ENCODE data around the gene DDO. TPM values are rescaled to one million over a fixed set of nuclear protein-coding genes. Genes with fewer than 3 reads are reported as not detected.

The DDO gene
- total and polyA plus RNA-seq, 4 donors = 0.79 to 3.1 (median 2.0) TPM

DNA sequence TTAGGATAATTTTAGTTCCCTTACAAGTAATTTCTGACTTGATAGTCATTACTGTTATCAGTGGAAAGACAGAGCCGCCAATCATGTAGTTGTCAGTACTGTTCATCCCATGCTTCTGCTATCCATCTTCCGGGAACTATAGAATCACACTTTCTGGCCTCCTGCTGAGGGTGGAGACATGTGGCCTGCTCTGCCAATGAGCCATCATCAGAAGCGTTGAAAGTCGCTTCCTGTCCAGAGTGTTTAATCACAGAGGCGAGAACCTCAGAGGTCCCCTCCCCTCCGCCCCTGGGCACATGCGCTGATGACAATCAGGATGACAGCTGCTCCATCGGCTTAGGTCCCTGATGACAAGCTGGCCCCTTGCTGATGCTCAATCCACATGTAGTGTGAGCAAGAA lies 3.0 kb downstream of the DDO start:
- TF ChIP-seq, protein P1, sequence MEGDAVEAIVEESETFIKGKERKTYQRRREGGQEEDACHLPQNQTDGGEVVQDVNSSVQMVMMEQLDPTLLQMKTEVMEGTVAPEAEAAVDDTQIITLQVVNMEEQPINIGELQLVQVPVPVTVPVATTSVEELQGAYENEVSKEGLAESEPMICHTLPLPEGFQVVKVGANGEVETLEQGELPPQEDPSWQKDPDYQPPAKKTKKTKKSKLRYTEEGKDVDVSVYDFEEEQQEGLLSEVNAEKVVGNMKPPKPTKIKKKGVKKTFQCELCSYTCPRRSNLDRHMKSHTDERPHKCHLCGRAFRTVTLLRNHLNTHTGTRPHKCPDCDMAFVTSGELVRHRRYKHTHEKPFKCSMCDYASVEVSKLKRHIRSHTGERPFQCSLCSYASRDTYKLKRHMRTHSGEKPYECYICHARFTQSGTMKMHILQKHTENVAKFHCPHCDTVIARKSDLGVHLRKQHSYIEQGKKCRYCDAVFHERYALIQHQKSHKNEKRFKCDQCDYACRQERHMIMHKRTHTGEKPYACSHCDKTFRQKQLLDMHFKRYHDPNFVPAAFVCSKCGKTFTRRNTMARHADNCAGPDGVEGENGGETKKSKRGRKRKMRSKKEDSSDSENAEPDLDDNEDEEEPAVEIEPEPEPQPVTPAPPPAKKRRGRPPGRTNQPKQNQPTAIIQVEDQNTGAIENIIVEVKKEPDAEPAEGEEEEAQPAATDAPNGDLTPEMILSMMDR (IDR thresholded peaks at IDR 0.05; ENCODE audit: control extremely low read depth, extremely low read depth) = no peak
- Histone ChIP-seq H3K4me1 (ENCODE audit: control insufficient read depth in 5 of 5, insufficient read depth in 5 of 5, low read length in 5 of 5) (peaks cover 0 to 12% (median 5%) of the 10 kb centered on the region in 5 donors), H3K27ac (ENCODE audit: low read depth in 1 of 2, low read length in 1 of 2) (no peak overlapping the region), H3K4me3 (no peak overlapping the region), H3K27me3 (ENCODE audit: control insufficient read depth in 3 of 3, insufficient read depth in 3 of 3, low read length in 2 of 3) (no peaks in the 10 kb centered on the region), H3K36me3 (ENCODE audit: control insufficient read depth in 4 of 4, insufficient read depth in 4 of 4, low read length in 4 of 4) (no peaks in the 10 kb centered on the region), H3K9ac (ENCODE audit: insufficient read depth in 1 of 2, low read length in 2 of 2) (no peak overlapping the region), H3K9me3 (ENCODE audit: control insufficient read depth in 4 of 4, insufficient read depth in 3 of 4, low read length in 3 of 4) (no peaks in the 10 kb centered on the region)
- DNase-seq = no peak
- WGBS, 2 donors = 80 to 88% methylated on average over 8 of the region's 8 CpGs
- ATAC-seq (ENCODE audit: insufficient read depth, low FRiP score) = no peak

DNA sequence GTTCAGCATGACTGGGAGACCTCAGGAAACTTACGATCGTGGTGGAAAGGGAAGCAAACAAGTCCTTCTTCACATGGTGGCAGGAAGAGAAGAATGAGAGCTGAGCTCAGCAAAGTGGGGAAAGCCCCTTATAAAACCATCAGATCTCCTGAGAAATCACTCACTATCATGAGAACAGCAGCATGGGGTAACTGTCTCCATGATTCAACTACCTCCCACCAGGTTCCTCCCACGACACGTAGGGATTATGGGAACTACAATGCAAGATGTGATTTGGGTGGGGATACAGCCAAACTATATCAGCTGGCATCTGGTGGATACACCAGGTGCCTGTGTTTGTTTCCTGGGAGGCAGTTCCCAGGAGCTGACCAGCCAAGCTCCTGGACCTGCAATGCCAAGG lies 4.9 kb downstream of the DDO start:
- no peak overlapping the region for H3K4me3 ChIP-seq
- ATAC-seq (ENCODE audit: insufficient read depth, low FRiP score) (no peak), DNase-seq (no peak)
- 67 to 80% methylated on average over 4 of the region's 4 CpGs for WGBS, 2 donors
- no peaks in the 10 kb centered on the region for H3K27me3 ChIP-seq (ENCODE audit: control insufficient read depth in 3 of 3, insufficient read depth in 3 of 3, low read length in 2 of 3)
- TF ChIP-seq, protein P1 (IDR thresholded peaks at IDR 0.05; ENCODE audit: control extremely low read depth, extremely low read depth) = no peak
- H3K4me1 ChIP-seq (ENCODE audit: control insufficient read depth in 5 of 5, insufficient read depth in 5 of 5, low read length in 5 of 5) = peaks cover 0 to 10% (median 5%) of the 10 kb centered on the region in 5 donors
- H3K36me3 ChIP-seq (ENCODE audit: control insufficient read depth in 4 of 4, insufficient read depth in 4 of 4, low read length in 4 of 4) = no peaks in the 10 kb centered on the region
- no peaks in the 10 kb centered on the region for H3K9me3 ChIP-seq (ENCODE audit: control insufficient read depth in 4 of 4, insufficient read depth in 3 of 4, low read length in 3 of 4)
- no peak overlapping the region for H3K9ac ChIP-seq (ENCODE audit: insufficient read depth in 1 of 2, low read length in 2 of 2)
- no peak overlapping the region for H3K27ac ChIP-seq (ENCODE audit: low read depth in 1 of 2, low read length in 1 of 2)

DNA sequence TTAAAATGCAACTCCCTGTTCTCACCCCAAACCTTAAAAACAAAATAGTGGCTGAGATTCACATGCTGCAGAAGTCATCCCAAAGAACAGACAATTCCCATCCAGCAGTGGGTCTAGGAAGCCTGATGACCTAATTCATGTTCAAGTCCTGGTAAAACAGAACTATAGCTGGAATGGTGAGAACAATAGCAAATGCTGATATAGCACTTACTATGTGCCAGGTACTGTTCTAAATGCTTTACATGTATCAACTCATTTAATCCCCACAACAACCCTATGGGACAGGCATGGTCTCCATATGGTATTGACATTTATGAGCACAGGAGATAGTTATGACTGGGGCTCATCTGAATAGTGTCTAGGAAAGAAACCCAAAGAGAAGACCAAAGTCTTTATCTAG lies 5.6 kb downstream of the DDO start:
- no peak for ATAC-seq (ENCODE audit: insufficient read depth, low FRiP score)

More for the DNA sequence above, 5.6 kb downstream of the DDO start:
- Histone ChIP-seq H3K9ac (ENCODE audit: insufficient read depth in 1 of 2, low read length in 2 of 2) (no peak overlapping the region), H3K36me3 (ENCODE audit: control insufficient read depth in 4 of 4, insufficient read depth in 4 of 4, low read length in 4 of 4) (no peaks in the 10 kb centered on the region), H3K27ac (ENCODE audit: low read depth in 1 of 2, low read length in 1 of 2) (no peak overlapping the region), H3K9me3 (ENCODE audit: control insufficient read depth in 4 of 4, insufficient read depth in 3 of 4, low read length in 3 of 4) (no peaks in the 10 kb centered on the region), H3K27me3 (ENCODE audit: control insufficient read depth in 3 of 3, insufficient read depth in 3 of 3, low read length in 2 of 3) (no peaks in the 10 kb centered on the region), H3K4me3 (no peak overlapping the region), H3K4me1 (ENCODE audit: control insufficient read depth in 5 of 5, insufficient read depth in 5 of 5, low read length in 5 of 5) (peaks cover 0 to 8% (median 3%) of the 10 kb centered on the region in 5 donors)
- no peak for DNase-seq
- TF ChIP-seq, protein P1 (IDR thresholded peaks at IDR 0.05; ENCODE audit: control extremely low read depth, extremely low read depth) = no peak

All from lung (tissue), 12 donors.